KOPT-K1 (cell line): Measurements from ENCODE around the gene CYP46A1.
"Not testable (repeated sequence)": the region's sequence is repeated elsewhere in the genome, so short reads cannot be mapped to it uniquely, and the experiment has no call there.

Source experiments
- H3K27ac ChIP-seq: fragments of 200-600 bp; sonication (generic); 2 replicates; pipeline ENCODE4 v1.5.1; 2016; ENCODE audit warnings: antibody characterized with exemption, mild to moderate bottlenecking, low read depth, low read length; ENCODE audit not compliant: poor library complexity, severe bottlenecking
- H3K36me3 ChIP-seq: fragments of 200-600 bp; sonication (generic); 2 replicates; pipeline ENCODE4 v1.5.1; 2017; ENCODE audit warnings: antibody characterized with exemption, mild to moderate bottlenecking, low read length, moderate library complexity; ENCODE audit not compliant: insufficient read depth
- H3K9me3 ChIP-seq: fragments of 200-600 bp; sonication (generic); 2 replicates; pipeline ENCODE4 v1.5.1; 2017; ENCODE audit warnings: antibody characterized with exemption, low read length, mild to moderate bottlenecking; ENCODE audit not compliant: insufficient read depth, poor library complexity, severe bottlenecking

The CYP46A1 gene

DNA sequence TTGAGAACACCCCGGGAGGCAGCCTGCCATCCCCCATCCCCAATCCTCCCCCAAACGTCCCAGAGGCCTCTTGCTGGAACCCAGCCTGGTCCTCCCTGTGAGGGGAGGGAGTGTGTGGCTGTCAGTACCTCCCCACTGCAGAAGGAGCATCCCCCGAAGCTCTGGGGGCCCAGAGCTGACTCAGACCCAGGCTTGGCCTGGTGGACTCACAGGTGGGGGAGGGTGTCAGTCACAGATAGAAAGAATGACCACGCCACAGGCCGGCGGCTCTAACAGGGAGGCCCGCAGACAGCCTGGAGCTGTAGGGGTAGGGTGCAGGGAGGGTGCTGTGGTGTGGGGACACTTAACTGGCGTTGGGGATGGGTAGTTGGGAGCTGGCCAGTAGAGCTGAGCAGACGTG lies 33.9 kb upstream of the CYP46A1 start:
- no peak overlapping the region for H3K27ac ChIP-seq
- no peaks in the 10 kb centered on the region for H3K36me3 ChIP-seq
- H3K9me3 ChIP-seq, result no peaks in the 10 kb centered on the region

GRCh38 chr14:99651953-99652746 lies 31.9 kb upstream of the CYP46A1 start:
- H3K36me3 ChIP-seq, result no peaks in the 10 kb centered on the region
- H3K27ac ChIP-seq, result no peak overlapping the region
- H3K9me3 ChIP-seq, result no peaks in the 10 kb centered on the region

DNA sequence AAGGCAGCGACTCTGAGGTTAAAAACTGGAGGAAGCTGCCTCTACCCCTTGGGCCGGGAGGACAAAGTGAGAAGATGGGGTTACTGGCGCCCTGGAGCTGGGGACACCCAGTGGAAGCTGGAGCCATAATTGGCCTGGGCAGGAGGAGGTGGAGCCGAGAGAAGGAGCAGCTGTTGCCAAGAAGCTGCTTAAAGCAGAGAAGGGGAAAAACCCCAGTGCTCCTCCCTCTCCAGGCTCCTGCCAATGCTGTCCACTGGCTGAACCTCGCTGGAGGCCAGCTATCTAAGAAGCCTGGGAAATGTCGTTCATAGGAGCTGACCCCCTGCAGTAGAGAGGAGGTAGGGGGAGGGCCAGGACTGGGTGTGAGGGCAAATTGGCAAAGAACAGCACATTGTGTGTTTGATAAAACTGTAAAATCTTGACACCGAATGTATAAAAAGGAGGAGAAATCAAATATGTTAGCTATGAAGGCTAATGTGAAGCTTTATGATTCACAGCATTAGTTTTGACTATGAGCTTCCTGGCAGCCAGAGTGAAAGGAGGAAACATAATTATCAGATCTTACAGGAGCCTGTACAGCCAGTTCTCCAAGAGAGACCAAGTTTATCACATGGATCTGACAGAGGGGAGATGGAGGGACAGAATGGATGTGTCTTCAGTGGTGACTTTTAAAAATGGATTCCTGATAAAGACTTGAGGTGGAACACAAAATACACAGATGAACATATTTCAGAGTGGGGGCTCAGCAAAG lies 29.7 kb upstream of the CYP46A1 start:
- no peaks in the 10 kb centered on the region for H3K9me3 ChIP-seq
- H3K27ac ChIP-seq, result no peak overlapping the region
- no peaks in the 10 kb centered on the region for H3K36me3 ChIP-seq

- no peaks in the 10 kb centered on the region for H3K36me3 ChIP-seq
- no peaks in the 10 kb centered on the region for H3K9me3 ChIP-seq
- H3K27ac ChIP-seq, result no peak overlapping the region
Observed at GRCh38 chr14:99655521-99655920, 28.6 kb upstream of the CYP46A1 start.

- Histone ChIP-seq H3K27ac (no peak overlapping the region), H3K36me3 (no peaks in the 10 kb centered on the region), H3K9me3 (no peaks in the 10 kb centered on the region)
Observed at GRCh38 chr14:99656171-99656570, 27.9 kb upstream of the CYP46A1 start.

DNA sequence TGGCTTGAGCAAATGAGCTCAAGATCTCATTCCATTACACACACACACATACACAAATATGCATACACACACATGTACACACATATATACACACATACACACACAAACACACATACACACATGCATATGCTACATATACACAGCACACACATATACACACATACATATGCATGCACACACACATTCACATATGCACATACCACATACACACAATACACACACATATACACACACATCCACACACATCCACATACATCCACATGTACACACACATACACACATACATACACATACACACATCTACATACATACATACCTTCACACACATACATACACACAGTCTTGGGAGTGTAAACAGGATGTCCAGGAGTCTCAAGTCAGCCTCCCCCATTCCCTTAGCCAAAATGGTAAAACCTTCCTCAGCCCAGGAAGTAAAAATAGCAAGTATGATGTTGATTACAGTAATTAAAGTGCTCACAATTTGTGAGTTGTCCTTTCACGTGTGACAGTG lies 26.4 kb upstream of the CYP46A1 start:
- Histone ChIP-seq H3K36me3 (no peaks in the 10 kb centered on the region), H3K27ac (no peak overlapping the region), H3K9me3 (no peaks in the 10 kb centered on the region)

DNA sequence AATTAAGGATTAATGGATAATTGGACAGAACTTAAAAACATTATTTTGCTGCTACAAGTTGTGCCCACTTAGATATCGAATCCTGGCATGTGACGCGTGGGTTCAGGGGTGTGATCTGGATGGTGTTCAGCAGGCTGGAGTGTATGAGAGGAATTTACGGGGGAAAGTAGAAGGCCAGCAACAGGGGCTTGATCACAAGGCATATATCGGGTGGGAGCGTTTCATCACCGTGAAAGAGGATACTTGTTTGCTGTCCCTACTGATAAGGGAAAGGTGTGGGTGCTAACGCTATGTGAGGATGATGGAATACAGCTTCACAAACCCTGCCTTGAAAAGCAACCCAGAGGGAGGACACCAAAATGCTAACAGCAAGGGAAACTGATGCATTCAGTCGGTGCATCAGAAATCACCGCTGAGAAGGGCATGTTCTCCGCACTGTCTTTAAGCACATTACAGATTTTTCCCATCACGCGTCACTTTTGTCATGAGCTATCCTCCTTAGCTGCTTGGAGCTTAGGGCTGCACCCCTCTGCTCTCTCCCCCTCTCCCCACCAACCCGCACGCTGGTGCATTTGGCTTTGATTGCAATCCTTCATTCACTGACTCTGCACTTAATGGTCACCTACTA lies 25.8 kb upstream of the CYP46A1 start:
- no peaks in the 10 kb centered on the region for H3K9me3 ChIP-seq
- H3K27ac ChIP-seq, result no peak overlapping the region
- H3K36me3 ChIP-seq, result no peaks in the 10 kb centered on the region

GRCh38 chr14:99659333-99659741 lies 24.8 kb upstream of the CYP46A1 start:
- Histone ChIP-seq H3K36me3 (no peaks in the 10 kb centered on the region), H3K27ac (no peak overlapping the region), H3K9me3 (no peaks in the 10 kb centered on the region)

GRCh38 chr14:99660006-99660566 lies 24.0 kb upstream of the CYP46A1 start:
- no peak overlapping the region for H3K27ac ChIP-seq
- H3K36me3 ChIP-seq, result no peaks in the 10 kb centered on the region
- no peaks in the 10 kb centered on the region for H3K9me3 ChIP-seq

DNA sequence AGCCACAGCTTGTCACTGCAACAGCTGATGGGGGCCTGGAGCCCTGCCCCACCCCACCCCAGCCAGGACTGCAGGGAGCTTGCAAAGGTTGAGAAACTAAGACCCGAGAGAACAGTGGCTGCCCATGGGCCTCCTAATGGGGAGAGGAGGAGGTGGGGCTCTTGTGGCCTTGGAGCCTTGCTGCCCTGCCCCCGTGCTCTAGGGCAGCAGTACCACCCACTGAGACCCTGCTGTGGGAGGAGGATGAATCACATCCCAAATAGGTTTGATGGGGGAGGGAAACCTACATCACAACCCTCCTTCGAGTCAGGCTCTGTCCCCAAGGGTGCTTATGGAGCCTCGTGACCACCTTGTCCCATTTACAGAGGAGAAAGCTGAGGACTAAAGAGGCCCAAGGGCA lies 23.3 kb upstream of the CYP46A1 start:
- no peaks in the 10 kb centered on the region for H3K9me3 ChIP-seq
- H3K36me3 ChIP-seq, result no peaks in the 10 kb centered on the region
- no peak overlapping the region for H3K27ac ChIP-seq

- not testable (repeated sequence) for H3K27ac ChIP-seq, H3K9me3 ChIP-seq, H3K36me3 ChIP-seq
Observed at GRCh38 chr14:99661206-99661605, 22.9 kb upstream of the CYP46A1 start.

- Histone ChIP-seq H3K27ac (no peak overlapping the region), H3K9me3 (no peaks in the 10 kb centered on the region), H3K36me3 (no peaks in the 10 kb centered on the region)
Observed at GRCh38 chr14:99662846-99663245, 21.3 kb upstream of the CYP46A1 start.

DNA sequence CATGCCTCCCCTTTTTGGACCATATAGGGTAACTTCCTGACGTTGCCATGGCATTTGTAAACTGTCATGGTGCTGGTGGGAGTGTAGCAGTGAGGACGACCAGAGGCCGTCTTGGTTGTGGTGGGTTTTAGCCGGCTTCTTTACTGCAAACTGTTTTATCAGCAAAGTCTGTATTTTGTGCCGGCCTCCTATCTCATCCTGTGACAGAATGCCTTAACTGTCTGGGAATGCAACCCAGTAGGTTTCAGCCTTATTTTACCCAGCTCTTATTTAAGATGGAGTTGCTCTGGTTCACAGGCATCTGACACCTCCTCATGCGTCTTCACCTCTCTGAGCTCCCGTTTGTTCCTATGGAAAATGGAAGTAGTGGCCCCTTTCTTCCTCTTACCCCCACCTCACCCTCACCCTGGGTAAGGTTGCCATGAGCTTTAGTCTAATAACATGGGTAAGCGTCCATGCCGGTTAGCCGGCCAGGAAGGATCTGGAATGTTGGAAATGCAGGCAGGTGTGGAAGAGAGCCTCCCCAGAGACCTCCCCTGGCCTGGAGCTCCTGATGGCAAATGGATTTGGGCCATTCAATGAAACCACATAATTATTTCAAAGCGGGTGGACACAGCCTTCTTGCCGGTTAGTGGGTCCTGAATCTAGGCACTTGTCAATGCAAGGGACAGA lies 20.6 kb upstream of the CYP46A1 start:
- H3K9me3 ChIP-seq, result no peaks in the 10 kb centered on the region
- no peak overlapping the region for H3K27ac ChIP-seq
- no peaks in the 10 kb centered on the region for H3K36me3 ChIP-seq

DNA sequence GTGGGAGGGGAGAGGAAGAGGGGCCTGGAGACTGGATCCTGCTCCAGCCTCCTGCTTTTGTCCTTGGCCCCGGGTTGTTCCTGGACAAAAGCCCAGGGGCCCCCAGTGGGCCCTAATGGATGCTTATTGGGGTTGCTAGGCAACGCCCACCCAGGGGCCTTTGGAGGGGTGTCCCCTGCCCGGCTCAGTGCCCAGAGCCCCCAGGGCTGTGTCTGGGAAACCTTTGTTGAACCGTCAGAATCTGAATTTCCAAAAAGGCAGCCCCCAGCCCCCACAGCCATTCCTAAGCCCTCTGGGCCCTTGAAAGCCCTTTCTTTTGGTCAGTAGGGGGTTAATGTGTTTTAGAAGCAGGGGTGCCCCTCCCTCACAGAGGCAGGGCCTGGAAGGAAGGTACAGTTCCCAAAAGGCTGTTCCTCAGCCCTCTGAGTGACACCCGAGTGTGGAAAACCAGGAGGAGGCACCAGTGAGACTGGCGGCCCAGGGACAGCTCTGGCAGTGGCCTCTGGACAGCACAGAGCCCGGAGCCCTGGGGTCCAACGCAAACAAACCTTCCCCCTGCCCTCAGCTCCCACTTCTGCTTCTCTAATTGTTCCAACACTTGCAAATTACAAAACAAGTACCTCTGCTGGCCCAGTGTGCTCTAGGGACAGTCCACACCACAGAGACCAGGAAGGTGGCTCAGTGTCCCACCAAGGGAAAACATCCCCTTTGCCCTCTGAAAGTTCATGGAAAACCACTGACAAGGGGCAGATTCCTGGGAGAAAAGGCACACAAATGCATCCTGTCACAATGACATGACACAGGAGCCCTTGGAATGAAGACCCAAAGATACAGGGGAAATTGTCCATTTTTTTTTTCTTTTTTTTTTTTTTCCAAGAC lies 19.8 kb upstream of the CYP46A1 start:
- Histone ChIP-seq H3K27ac (no peak overlapping the region), H3K36me3 (no peaks in the 10 kb centered on the region), H3K9me3 (no peaks in the 10 kb centered on the region)
